ENCODE measurements around the gene MUC5AC.

Gene MUC5AC

DNA sequence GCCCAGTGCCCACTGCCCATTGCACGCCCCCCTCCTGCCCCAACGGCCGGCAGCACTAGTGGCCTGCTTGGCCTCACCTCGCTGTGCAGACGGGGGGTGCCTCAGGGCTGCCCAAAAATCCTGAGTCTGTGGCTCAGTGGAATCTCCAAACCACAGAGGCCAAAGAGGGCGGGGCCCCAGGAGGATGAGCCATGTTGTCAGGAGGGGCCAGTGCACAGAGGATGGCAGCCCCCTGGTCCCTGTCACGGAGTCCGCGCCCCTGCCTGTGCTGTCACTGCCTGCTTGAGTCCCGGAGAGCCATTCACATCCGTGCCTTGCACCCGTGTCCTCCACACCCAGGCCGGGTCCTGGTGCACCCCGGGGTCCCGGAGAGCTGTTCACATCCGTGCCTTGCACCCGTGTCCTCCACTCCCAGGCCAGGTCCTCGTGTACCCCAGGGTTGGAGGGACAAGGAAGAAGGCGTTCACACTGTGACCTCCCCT lies 36.4 kb upstream of the MUC5AC start:
- no peak for DNase-seq

DNA sequence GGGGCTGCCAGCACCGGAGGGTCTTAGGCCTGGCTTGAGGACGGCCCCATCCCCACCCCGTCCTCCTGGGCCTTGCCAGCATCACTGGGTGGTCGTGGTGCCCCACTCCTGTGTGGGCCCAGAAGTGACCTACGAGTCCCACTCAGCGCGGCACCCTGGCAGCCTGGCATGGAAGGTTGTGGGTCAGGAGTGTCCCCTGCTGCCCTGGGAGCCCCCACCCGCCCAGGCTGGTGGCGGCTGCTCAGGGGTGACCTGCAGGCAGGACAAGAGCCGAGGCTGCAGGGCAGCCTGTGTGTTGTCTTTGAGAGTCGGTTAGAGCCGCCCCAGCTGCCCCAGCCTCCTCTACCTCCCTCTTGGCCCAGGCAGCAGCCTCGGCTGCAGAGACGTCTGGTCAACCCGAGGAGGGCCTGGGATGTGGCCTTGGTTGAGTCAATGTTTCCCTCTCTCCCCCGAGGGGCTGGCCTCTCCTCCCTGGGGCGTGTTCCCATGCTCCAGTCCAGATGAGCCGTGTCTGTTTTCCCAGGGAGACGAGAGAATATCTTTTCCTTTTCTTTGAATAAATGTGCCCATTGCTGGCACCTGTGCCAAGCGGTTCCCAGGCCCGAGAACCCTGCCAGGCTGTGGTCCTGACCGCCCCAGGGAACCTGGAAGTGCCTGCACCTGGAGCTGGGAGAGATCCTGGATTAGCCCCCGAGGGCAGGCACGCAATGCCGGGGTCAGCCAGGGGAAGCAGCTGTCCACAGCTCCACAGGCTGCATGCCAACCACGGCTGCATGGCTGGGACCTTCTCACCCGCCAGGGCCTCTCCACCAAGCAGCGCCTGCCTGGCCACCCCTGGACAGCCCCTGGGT lies 35.7 kb upstream of the MUC5AC start:
- DNase-seq, result no peak

DNA sequence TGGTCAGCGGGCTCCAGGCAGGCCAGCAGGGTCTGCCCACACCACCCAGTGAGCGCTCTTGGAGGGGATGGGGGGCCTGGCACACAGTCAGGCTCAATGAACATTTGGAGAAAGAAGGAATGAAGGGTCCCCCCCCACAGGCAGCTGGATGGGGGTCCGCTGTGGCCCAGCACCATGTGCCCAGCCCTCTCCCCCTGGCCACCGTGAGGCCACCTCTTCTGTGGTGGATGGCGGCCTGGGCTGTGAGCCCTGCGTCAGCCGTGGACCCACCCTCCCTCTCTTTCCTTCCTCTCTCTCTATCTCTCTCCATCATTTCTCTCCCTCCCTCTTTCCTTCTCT lies 35.1 kb upstream of the MUC5AC start:
- no peak for DNase-seq

DNA sequence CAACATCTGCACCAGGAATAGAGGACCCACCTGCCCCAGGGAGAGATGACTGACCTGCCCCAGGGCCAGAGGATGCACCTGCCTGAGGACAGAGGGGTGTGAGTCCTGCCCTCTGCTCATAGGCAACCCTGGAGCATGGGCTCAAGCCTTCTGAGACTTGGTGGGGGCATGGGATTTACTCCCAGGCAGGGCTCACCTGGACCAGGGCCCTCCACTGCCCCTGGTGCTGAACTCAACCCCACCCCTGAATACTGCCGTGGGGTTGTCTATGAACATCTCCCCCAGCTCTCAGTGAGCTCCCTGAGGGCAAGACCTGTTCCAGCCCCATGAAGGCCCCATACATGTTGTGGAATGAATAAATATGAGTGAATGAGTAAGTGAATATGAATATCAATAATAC lies 33.8 kb upstream of the MUC5AC start:
- DNase-seq, result no peak

DNA sequence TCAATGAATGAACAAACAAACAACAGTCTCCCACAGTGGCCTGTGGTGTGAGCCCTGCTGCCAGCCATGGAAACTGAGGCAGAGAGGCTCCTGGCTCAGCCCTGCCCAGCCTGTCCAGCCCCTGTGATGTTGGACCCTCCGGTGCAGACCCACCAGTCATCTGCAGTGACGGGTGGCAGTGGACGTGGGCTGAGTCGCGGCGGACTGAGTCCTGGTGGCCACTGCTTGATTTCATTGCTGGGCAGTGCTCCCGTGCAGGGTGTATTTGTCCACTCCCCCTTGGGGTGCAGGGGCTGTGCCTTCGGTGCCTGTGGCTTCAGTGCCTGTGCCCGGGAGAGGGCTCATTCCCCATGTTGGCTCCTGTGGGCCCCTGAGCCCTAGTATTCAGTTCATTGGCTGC lies 31.9 kb upstream of the MUC5AC start:
- DNase-seq, result no peak

DNA sequence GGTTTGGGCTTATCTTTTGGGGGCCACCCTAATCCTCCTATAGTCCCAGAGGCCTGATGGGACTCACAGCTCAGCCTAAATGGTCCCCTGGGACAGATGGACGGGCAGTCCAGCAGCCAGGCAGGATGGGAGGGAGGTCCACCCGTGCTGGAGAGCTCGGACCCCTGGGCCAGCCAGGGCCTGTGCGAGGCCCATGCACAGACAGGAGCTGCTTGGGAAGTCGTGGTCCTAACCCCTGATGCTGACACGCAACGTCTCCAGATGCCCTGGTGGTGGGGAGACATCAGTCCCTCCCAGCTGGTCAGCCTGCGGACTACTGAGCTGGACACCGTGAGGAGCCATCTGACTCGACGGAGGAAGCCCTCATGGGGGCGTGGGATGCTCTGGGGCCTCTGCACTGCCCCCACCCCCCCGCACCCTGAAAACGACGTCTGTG lies 31.2 kb upstream of the MUC5AC start:
- DNase-seq, result no peak

DNA sequence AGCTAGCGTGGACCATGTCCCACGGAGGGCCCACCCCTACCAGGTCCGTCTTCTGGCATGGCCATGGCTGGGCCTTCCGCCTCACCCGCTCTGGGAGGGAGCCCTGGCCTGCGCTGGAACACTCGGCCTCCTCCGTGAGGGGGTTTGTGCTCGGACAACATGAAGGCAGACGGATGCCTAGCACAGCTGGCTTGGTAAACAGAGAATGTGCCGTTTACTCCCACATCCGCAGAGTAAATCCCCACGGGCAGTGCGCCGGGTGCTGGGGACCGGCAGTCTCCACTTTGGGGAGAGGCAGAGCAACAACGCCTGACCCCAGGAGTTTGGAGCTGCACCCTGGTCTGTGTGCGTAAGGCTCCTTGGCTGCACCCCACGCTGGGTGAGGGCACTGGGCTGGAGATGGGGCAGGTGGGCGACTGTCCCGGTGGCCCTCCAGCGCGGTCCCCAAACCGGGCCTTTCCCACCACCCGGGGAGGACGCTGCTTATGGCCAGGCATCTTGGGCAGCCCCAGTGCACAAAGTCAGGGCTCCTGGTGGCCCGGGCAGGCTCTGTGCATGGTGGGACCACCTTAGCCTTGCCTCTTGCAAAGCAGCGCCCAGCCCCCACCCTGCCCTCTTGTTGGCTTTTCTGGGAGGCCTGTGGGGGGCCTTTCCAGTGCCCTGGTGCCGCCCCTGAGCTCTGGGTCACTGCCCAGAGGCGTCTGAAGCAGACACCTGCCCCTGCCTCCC lies 30.7 kb upstream of the MUC5AC start:
- DNase-seq, result no peak

DNA sequence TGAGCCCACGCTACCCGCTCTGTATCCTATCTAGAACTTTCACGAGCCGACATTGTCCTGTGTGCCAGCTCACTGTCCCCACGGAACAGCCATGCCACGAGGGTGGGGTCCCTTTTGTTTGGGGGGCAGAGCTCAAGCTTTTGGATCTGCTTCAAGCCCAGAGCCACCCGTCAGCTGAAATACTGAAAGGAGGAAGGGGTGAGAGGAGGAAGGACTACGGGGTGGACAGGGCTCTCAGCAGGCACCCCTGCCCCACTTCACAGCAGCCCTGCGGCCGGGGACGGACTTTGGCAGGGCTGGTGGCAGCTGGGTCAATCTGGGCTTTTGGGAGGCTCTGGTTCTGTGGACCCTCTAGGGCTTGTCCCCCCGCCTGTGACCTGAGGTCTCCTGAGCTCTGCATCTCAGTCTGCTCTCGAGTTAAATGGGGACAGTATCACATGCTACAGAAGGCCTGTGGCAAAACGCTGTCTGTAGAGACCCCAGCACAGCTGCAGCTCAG lies 30.0 kb upstream of the MUC5AC start:
- no peak for DNase-seq

DNA sequence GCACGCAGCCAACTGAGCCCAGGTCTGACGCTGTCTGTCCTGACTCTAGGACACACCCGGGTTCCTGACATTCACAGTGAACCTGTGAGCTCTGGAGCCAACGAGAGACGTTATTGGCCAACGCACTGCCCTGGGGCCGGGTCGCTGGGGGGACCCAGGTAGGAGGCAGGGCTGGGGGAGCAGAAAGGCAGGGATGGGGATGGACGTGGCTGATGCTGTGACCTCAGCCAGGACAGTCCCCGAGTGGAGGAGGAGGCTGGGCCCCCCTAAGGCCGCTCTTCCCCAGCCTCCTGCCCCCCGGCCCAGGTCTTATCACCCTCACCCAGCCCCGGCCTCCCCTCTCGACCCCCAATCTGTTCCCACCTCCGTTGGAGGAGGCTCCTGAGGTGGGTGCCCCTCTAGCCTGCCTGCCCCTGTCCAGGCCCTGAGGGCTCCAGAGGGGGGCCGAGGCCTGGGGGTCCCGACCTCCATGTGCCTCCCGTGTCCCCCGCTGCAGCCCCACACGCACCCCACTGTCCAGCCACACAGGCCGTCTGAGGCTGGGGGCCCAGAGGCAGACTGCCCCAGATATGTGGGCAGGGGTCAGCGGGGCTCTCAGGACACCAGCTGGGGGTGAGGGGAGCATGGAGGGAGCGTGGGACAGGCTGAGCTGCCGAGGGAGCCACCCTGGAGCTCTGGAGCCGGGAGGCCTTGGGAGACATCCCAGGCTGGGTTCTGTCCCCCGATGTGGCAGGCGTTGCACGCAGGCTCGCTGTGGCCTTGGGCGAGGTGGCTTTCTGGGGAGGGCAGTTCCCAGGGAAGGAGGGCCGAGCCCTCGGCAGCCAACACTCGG lies 29.2 kb upstream of the MUC5AC start:
- DNase-seq, result no peak

DNA sequence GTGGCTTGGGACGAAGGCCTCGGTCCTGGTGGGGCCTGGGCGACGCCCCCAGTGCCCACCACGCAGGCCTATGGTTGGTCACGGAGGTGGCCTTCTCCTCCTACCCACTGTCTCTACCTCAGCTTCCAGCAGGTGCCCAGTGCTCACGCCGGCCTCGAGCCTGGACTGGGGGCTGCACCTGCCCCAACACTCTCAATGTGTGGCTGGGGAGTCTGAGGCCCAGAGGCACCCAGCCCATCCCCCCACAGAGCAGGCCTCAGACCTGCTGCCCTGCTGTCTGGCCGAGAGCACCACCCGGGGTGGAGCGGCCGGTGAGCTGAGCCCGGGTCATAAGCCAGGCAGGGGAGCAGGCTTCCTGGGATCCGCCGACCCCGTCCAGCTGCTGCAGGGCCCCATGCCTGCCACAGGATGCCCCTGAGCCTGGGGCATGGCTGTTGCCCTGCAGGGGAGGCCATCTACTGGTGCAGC lies 28.6 kb upstream of the MUC5AC start:
- DNase-seq, result no peak

DNA sequence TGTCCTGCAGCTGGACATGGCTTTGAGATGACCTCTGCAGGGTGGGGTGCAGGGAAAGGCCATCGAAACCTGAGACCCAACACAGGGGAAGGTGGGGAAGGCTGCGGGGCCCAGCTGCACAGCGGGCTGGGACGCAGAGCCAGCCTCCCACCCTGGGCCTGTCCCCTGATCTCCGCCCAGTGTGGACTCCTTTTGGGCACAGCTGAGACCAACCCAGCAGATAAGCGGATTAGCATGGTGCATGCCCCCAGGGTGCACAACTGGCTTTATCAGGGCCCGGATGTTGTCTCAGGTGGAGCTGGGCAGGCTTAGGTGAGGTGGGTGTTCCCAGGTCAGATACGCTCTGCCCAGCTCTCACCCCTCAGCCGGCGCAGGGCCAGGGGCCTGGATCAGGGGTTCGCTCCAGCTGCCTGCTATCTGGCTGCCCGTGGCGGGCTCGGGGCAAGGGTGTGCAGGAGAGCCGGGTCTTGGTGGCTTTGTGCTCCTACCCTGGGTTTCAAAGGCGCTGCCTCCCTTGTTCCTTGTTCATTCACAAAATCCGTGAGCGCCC lies 28.1 kb upstream of the MUC5AC start:
- DNase-seq, result no peak

DNA sequence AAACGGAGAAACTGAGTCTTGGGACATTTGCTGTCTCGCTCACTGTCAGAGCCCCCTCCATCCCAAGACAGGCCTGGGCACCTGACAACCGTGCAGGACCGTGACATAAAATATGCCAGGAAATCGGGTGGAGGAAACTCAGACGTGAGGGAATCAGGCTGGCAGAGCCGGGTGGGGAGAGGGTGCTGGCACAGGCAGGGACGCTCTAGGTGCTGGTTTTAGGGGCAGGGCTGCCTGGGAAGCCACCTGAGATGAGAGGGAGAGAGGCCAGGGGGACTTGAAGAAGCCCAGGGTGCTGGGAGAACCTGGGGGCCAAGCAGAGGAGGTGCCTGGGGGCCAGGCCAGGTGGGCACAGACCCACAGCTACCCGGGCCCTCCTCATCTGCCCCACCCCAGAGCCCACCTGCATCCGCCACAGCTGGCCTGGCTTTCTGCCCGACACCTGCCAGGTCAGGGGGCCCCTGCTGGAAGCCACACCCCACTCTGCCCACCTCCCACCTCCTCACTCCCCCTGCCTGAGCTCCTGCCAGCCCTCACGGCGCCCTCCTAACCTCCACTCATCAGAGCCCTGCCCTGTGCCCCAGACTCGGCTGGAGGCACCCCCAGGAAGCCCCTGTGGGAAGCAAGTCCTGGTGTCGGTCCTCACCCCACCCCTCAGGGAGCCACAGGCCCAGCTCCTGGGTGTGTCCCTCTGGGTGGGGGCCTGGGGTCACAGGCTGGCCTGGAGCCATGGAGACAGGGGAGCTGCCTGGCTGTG lies 27.3 kb upstream of the MUC5AC start:
- no peak for DNase-seq

DNA sequence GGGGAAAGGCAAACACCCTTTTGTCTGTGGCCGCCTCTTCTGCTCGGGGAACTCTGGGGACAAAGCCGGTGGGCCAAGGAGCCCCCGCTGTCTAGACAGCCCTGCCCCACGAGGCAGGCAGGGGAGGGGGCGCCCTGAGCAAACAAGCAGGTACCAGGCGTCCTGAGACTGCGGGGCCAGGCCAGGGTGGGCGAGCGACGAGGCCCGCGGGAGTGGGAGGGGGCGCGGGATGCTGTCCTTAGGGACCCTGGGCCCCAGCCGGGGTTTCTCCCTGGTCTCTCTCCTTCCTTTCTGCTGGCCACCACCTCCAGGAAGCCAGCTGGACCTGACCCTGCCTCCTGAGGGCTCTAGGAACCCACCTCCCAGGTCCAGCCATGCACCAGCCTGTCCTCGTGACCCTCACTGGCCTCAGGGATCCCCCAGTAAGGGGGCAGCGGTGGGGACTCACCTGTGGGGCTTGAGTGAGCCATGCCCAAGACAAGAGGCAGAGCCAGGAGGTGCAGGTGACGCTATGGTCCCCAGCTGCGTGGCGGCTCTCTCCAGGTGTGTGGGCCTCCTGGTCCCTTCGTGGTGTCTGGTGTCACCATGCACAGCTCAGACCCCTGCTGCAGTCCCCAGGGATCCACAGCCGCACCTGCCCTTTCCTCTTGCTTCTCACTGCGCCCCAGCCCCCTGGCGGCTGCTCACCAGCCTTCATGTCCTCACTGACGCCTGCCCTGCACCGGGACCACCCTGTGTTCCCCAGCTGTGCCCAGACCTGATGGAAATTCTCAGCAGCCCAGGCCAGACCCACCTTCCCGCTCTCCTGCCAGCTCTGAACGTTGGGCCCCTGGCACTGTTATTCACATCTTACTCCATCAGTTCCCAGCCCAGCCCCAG lies 26.5 kb upstream of the MUC5AC start:
- no peak for DNase-seq

DNA sequence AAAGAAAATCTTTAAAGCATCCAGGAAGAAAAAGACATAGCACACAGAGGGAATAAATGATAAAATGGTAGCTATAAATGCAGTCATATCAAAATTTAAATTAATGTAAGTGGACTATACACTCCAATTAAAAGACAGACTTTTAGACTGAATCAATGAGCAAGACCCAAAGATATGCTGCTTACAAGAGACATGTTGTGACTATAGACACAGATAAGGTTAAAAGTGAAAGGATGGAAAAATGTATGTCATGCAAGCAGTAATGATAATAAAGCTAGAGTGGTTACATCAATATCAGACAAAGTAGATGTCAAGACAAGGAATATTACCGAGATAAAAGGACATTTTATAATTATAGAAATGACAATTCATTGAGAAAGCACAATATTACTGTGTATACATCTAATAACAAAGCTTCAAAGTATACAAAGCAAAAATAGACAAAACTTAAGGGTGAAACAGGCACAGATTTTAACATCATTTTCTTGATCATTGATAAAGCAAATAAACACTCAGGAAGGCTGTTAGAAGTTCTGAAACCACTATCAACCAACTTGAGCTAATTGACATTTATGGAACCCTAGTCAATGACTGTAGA lies 22.8 kb upstream of the MUC5AC start:
- no peak for DNase-seq

DNA sequence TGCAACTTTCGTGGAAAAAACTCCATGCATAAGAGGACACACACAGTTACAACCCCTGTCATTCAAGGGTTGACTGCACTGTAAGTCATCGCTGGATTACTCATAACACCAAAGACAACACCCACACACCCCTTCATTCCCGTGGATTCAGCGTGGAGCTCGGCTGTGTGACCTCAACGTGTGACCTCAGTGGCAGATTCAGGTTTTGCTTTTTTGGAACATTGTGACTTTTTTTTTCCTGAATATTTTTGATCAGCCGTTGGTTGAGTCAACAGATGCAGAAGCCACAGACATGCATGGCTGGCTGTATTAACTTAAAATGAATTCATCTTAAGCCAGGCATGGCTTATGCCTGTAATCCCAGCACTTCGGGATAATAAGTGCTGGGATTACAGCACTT lies 19.7 kb upstream of the MUC5AC start:
- DNase-seq, result no peak

DNA sequence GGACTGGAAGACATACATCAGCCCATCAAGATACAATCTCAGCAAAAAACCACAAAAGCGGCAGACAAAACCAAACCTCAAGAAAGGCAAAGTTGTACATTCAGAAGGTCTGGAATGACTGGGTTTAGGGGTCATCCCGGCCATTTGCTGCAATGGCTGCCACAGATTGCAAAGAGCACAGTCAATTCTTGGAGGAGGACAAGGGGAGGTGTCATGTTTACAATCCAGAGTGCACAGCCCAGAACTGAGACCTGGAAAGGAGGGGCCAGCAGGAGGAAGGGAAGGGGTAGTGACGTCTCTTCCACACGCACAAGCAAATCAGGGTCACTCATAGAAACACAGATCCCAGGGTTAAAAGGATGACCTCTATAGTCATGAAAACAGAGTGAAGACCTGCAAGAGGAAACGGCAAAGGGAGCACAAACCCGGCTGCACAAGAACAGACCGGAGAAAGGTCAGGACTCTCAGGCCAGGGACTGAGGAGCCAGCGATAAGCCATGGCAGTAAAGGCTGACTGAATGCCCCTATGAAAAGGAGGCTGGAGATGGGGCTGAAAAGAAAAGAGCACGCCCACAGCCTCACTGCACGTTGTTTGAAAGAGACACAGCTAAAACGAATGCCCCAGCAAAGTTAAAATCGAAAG lies 18.2 kb upstream of the MUC5AC start:
- DNase-seq, result no peak

DNA sequence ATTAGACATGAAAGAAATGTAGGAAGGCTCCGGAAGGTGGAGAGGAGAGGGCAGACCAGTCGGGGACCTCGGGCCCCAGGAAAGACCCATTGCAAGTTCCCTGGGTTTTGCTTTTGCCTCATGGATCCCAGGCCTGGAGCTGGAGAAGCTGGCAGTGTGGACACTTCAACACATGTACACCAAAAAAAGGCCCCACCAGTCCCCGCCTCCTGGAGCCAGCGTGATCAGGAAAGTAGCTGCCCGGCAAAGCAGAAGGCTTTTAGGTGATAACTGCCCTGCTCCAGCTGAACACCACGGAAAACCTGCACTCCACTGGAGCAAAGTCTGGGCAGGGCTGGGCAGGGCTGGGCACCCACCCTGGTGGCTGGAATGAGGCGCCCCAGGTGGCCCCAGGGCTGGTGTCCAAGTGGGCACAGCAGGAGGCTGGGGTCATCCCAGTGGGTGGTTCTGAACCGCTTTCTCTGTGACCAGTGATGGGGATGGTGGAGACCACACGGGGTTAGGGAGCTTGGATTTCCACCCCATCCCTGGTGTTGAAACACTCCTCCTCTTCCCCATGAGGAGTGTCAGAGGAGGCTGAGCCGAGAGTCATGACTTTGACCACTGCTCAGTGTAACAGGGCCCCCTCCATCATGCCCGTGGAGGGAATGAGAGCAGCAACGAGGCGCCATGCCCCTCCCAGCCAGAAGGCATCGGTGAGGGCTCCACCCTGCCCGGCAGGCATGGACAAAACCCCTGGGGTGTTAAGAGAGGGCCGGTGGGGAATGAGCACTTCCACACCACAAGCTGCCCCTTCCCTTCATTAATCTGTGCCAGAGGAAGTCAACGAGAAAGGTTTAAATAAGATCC lies 16.9 kb upstream of the MUC5AC start:
- no peak for DNase-seq

DNA sequence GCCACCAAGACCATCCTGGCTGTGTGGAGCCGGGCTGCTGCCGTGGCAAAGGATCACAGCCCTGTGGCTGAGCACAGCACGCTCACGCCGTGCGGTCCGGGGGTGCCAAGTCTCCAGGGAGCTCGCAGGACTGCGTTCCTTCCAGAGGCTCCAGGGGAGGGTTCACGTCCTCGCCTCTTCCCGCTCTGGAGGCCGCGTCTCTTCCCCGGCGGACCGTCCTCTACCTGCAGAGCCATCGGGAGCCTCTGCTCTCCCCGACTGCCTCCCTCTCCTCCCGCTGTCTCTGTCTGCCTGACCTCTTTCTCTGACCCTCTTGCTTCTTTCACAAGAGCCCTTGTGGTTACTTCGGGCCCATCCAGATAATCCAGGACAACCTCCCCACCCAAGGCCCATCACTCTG lies 11.4 kb upstream of the MUC5AC start:
- DNase-seq, result no peak

DNA sequence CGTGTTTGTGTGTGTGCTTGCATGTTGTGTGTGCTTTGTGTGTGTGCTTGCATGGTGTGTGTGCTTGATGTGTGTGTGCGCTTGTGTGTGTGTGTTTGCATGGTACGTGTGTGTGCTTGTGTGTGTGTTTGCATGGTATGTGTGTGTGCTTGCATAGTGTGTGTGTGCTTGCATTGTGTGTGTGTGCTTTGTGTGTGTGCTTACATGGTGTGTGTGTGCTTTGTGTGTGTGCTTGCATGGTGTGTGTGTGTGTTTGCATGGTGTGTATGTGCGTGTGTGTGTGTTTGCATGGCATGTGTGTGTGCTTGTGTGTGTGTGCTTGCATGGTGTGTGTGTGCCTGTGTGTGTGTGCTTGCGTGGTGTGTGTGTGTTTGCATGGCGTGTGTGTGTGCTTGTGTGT lies 10.0 kb upstream of the MUC5AC start:
- DNase-seq, result no peak
